Activated naive CD4-positive, alpha-beta T cell treated with anti-CD3 and anti-CD28 coated beads, Interleukin-2, amount 50 U/mL, for 72 hours (primary cell): ENCODE results near the gene MYL4. TPM values are rescaled to one million over a fixed set of nuclear protein-coding genes. Genes with fewer than 3 reads are reported as not detected.
A peak's percentile ranks its signal among the peaks of the same experiment; 100 is the strongest.

ENCODE experiments used
- ATAC-seq, 2 donors: fragments of 150-1000 bp; cut with Tn5 transposase; 2 replicates each; pipeline ENCODE4 v1.10.0; 2021; ENCODE audit warnings: mild to moderate bottlenecking in 2 of 2, moderate library complexity in 2 of 2
- DNase-seq, 2 donors: peaks; one replicate each; pipeline ENCODE4 v3.0.0; 2021 to 2022; ENCODE audit warnings: low spot score in 2 of 2
- H3K27ac Mint-ChIP-seq, 2 donors: one replicate each; pipeline ENCODE4 v1.8.0; 2022; ENCODE audit warnings: mild to moderate bottlenecking in 2 of 2, mixed read lengths in 2 of 2
- H3K36me3 Mint-ChIP-seq, 2 donors: one replicate each; pipeline ENCODE4 v1.8.0; 2022; ENCODE audit warnings: mixed read lengths in 2 of 2
- H3K9me3 Mint-ChIP-seq, 2 donors: one replicate each; pipeline ENCODE4 v1.8.0; 2022; ENCODE audit warnings: mixed read lengths in 2 of 2
- total RNA-seq, 2 donors: library from RNA; stranded (reverse); gene quantifications; one replicate each; pipeline ENCODE4 v1.2.3, GENCODE V29; 2022

Gene MYL4
- total RNA-seq, 2 donors from 2014 or later: not detected

DNA sequence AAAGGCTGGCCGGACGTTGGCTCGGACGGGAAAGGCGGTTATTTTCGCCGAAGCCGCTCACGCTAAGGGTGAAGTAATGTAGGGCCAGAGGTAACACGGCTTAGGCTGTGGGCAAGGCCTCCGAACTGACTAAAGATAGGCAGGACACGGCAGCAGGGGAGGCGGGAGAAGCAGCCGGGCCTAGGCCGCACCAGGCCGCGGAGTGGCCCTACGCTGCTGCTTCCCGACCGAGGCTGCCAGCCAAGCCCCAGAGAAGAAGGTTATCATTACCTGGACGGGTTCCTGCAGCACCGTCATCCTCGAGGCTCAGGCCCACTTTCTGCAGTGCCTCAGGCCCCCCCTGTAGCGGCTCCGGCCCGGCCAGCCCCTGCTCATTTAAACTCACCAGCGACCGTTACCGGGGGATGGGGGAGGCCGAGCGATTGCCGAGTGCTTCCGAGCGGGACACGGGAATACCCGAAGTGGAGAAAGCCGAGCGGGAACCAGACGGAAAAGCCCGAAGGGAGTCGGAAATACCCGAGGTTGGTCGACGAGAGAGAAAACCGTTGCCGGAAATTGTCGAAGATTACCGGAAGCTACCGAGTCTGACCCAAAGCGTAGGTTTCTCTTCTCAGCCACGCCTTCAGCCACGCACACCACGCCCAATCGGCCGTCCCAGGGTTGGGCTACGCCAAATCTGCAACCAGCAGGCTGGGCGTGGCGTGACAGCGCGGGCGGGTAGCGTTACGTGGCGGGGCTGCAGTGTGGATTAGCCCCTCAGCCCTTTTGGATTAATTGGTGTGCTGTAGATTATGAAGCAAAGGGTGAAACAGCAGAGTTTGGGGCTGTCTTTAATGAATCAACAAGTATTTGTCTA lies 20.0 kb upstream of the MYL4 start, which contains the start of gene CDC27:
Gene CDC27, minus strand, starts transcription at position 420 of the 856 bp plus-strand sequence. Its CDS starts 123 bp downstream, at position 297.
- ATAC-seq: peak; percentile 96 to 99
- peak; percentile 99 to 100 for DNase-seq

DNA sequence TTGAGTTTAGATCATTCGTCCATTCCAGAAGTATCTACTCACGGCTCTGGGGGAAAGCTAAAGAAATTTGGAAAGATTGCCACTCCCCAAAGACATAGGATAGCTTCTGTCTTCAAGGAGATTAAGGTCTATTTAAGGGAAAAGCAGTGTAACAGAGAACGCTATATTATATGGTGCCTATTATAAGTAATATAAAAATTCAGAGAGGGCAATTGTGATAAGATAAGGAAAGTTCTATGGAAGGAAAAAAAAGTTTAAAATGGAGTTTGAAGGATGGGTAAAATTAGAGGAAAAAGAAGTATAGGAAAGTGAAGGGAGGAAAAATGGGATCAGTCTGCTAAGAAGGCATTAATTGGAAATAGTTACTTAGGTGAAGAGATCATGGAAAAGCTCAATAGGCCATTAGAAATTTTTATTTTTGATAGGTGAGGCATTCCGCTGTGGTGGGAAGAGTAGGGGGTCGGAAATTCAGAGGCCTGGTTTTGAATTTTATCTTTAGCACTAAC lies 19.4 kb upstream of the MYL4 start:
- ATAC-seq (no peak), DNase-seq (no peak)
- H3K36me3 Mint-ChIP-seq: peaks cover 11 to 12% of the 10 kb centered on the region in 2 donors
- peaks cover 0 to 3% of the 10 kb centered on the region in 2 donors for H3K9me3 Mint-ChIP-seq
- peak overlapping the region; percentile 98 to 100 for H3K27ac Mint-ChIP-seq

More for the DNA sequence above, 20.0 kb upstream of the MYL4 start, which contains the start of gene CDC27:
- Mint-ChIP-seq H3K9me3 (peaks cover 0 to 3% of the 10 kb centered on the region in 2 donors), H3K36me3 (peaks cover 11 to 12% of the 10 kb centered on the region in 2 donors), H3K27ac (peak within 1 kb of the TSS; percentile 98 to 100)

DNA sequence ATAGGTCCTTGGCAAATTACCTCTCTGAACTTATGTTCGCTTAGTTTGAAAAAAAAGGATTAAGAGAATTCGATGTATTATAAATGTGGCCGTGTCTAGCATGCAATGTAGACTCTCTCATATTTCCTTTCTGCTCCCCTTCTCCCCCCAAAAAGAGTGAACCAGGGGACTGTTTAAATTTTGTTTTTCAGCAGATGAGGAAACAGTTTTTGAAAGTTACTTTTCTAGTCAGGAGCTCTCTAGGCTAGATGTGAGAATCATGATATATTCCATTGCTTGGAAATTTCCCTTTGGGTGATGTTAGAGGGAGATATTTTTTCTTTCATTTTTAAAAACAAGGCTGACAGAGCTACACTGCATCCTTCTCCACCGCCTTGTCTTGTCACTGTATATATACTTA lies 18.9 kb upstream of the MYL4 start:
- H3K36me3 Mint-ChIP-seq: peaks cover 11 to 12% of the 10 kb centered on the region in 2 donors
- no peak for ATAC-seq
- H3K27ac Mint-ChIP-seq: peak overlapping the region in 1 of 2 donors; percentile 98
- no peak for DNase-seq
- peaks cover 0 to 3% of the 10 kb centered on the region in 2 donors for H3K9me3 Mint-ChIP-seq

DNA sequence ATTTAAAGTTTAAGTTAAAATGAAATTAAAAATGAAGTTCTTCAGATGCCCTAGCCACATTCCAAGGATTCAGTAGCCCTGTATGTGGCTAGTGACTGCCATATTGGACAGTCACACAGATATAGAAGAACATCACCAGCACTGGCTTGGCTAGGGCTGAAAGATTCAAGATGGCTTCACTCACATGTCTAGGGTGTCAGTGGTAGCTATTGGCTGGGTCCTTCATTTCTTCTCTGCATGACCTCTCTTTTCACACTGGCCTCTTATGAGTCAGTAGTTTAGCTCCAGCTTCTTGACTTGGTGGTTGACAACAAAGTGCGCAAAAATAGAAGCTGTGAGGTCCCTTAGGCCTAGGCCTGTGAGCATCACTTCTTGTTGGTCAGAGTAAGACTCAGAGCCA lies 18.4 kb upstream of the MYL4 start:
- H3K9me3 Mint-ChIP-seq: peaks cover 0 to 3% of the 10 kb centered on the region in 2 donors
- no peak overlapping the region for H3K27ac Mint-ChIP-seq
- H3K36me3 Mint-ChIP-seq: peaks cover 11 to 12% of the 10 kb centered on the region in 2 donors
- ATAC-seq (no peak), DNase-seq (no peak)

DNA sequence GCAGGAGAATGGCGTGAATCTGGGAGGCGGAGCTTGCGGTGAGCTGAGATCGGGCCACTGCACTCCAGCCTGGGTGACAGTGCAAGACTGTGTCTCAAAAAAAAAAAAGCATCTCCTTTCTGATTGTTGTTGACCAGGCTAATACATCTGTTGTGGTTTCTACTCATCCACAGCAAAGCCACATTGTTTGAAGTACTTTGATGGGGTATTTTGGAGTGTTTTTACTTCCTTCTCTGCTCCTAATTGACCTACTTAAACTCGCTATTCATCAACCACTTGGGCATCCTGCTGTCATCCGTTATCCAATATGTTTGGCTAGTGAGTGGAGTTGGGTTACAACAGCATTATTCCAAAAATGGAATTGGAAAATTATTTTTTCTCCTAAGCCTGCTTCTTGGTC lies 16.6 kb upstream of the MYL4 start:
- DNase-seq (no peak), ATAC-seq (no peak)
- H3K27ac Mint-ChIP-seq: no peak overlapping the region
- peaks cover 0 to 3% of the 10 kb centered on the region in 2 donors for H3K9me3 Mint-ChIP-seq
- peaks cover 11 to 12% of the 10 kb centered on the region in 2 donors for H3K36me3 Mint-ChIP-seq

DNA sequence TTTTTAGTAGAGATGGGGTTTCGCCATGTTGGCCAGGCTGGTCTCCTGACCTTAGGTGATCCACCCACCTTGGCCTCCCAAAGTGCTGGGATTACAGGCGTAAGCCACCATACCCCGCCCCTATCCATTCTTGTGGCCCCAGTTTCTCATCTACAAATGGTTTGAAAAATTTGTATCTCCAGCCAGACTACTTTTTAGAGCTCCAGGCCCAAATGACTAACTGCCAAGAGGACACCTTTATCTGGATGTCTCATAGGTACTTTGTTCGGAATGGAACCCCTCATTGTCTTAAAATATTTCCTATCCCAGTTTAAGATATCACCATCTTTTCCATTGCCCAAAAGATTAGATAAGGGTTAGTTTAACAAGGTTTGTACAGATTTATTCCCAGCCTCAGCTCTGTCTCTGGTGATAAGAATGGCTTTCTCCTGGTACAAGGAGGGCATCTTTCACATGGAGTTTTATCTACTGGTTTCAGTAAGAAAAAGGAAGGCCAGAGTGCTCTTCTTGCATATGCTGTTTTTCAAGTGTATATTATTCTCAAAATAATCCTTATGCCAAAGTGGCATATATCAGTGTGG lies 15.1 kb upstream of the MYL4 start:
- H3K9me3 Mint-ChIP-seq: peaks cover 0 to 3% of the 10 kb centered on the region in 2 donors
- DNase-seq (no peak), ATAC-seq (no peak)
- H3K27ac Mint-ChIP-seq: no peak overlapping the region
- H3K36me3 Mint-ChIP-seq: peaks cover 1% of the 10 kb centered on the region in 2 donors

DNA sequence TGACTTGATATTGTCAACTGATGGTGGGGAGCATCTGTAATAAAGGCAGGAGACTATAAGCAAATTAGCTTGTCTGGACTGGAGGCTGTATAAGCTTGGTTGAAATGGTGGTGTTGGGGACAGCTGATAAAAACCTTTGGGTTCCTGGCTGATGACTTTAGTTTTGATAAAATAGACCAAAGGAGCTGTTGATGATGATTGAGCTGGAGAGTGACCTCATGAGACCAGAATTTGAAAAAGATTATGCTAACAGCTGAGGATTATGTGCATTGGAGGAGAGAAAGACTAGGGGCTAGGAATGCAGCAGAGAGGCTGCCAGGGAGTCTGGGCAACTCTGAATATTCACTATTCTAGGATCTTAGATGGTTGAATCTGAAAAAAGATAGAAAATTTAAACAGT lies 11.3 kb upstream of the MYL4 start:
- H3K9me3 Mint-ChIP-seq: no peaks in the 10 kb centered on the region
- no peak overlapping the region for H3K27ac Mint-ChIP-seq
- H3K36me3 Mint-ChIP-seq: no peaks in the 10 kb centered on the region
- ATAC-seq (no peak), DNase-seq (no peak)

DNA sequence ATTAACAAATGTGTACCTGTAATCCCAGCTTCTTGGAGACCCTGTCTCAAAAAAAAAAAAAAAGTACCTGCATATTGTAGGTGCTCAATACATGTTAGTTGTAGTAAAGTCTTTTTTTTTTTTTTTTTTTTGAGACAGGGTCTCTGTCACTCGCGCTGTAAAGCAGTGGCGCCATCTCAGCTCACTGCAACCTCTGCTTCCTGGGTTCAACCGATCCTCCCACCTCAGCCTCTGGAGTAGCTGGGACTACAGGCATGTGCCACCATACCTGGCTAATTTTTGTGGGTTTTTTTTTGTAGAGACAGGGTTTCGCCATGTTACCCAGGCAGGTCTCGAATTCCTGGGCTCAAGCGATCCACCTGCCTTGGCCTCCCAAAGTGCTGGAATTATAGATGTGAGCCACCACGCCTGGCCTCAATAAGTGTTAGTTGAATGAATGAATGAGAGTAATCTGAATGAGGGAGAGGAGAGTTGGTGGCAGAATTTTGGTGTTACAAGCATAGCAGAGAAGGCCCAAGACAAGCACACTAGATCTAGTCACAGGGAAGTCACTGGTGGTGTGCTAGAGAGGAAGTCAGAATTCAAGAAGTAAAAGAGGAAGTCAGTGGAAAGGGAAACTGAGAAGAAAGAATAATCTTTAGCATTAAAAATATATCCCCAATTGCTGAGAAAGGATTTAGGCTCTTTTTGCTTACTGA lies 9.4 kb upstream of the MYL4 start:
- ATAC-seq: no peak
- no peak for DNase-seq
- Mint-ChIP-seq H3K9me3 (peaks cover 0 to 3% of the 10 kb centered on the region in 2 donors), H3K36me3 (peaks cover 0 to 7% of the 10 kb centered on the region in 2 donors), H3K27ac (peak overlapping the region; percentile 20 to 58)

DNA sequence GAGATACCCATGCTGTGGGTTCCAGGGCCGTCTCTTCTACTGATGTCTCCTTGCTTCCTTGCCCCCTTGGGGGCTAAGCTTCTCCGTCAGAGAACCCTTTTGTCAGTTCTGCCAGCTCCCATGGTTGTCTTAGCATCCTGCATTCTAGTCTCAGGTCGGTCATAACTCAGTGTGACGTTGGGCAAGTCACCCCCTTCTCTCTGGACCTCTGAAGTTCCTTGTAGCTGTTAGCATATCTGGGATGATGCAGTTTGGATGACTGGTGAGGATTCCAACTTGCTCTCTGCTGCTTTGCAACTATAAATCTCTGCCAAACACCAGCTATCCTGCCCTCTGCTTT lies 8.9 kb upstream of the MYL4 start:
- H3K27ac Mint-ChIP-seq: peak overlapping the region; percentile 20 to 45
- ATAC-seq: no peak

DNA sequence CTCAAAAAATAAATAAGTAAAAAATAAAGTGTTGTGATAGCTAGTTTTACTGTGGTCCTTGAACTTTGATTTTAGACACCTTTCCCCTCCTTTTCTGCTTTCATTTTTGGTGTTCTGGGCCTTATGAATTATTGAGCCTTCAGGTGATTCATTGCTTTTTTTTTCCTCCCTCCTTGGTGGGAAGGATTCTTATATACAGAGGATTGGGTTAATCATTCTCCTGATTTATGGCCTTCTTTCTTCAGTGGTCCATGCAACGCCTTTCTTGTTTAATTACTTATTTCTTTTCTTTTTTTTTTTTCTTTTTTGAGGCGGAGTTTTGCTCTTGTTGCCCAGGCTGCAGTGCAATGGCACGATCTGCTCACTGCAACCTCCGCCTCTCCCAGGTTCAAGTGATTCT lies 8.0 kb upstream of the MYL4 start:
- Mint-ChIP-seq H3K9me3 (peaks cover 0 to 3% of the 10 kb centered on the region in 2 donors), H3K36me3 (peaks cover 0 to 7% of the 10 kb centered on the region in 2 donors), H3K27ac (no peak overlapping the region)
- DNase-seq: no peak
- no peak for ATAC-seq

More for the DNA sequence above, 8.9 kb upstream of the MYL4 start:
- no peak for DNase-seq
- H3K9me3 Mint-ChIP-seq: peaks cover 0 to 3% of the 10 kb centered on the region in 2 donors
- peaks cover 0 to 7% of the 10 kb centered on the region in 2 donors for H3K36me3 Mint-ChIP-seq

DNA sequence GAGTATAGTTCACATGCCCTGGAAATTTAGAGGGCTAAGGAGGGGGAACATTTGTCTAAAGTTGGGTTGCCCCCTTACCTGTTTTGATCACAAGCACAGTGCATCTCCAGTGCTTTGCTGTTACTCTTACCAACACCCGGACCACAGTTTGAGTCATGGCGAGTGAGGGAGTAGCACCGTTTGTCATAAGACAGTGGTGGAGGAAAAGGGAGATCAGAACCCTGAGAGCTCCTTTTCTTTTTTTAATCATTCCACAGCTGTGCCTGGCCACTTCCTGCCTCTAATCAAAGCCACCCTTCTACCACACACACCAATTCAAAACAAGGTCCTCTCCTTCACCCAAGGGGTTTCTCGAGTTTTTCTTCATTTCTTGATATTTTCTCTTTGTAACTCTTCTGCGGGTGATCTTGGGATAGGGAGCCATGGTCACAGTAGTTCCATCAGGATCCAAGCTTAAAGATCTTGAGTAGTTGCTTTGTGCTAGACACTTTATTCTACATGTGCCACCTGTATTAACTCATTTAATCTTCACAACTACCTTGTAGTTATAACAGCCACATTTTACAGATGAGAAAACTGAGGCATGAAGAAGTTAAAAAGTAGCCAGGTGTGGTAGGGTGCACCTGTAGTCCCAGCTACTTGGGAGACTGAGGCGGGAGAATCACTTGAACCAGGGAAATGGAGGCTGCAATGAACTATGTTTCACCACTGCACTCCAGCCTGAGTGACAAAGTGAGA lies 5.0 kb upstream of the MYL4 start:
- peak; percentile 62 to 73 for DNase-seq
- ATAC-seq: peak; percentile 85 to 88
- Mint-ChIP-seq H3K27ac (peak overlapping the region; percentile 65 to 90), H3K9me3 (peaks cover 0 to 3% of the 10 kb centered on the region in 2 donors), H3K36me3 (peaks cover 0 to 7% of the 10 kb centered on the region in 2 donors)

DNA sequence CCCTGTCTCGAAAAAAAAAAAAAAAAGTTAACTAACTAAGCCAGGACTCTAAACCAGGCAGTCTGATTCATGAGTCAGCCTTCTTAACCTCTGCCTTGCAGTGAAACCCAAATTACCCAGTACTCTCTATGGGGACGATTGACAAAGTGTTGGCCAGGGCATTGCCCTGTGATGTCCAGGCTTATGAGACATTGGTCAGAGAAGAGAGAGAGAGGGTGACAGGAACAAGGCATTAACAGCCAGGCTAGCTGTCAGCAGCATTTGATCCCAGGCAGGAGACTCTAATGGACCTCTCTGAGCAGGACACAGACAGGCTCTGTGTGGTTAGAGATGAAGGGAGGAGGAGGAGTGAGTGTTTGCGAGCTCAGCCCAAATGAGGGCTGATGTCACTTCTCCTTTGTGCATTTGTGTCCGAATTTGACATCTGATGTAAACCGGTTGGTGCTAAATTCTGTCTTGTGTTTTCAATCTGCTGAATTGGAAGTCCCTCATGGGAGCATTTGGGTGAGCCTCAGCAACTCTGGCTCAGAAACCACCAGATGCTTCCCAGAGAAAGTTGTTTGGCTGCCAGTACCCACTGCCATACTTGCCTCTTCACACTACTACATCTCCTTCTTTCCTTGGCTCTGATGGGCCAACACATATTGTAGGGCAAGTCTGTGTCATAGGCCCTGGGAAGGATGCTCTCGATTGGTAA lies 4.3 kb upstream of the MYL4 start:
- peak; percentile 76 to 79 for ATAC-seq
- H3K36me3 Mint-ChIP-seq: peaks cover 0 to 7% of the 10 kb centered on the region in 2 donors
- H3K27ac Mint-ChIP-seq: peak overlapping the region; percentile 65 to 90
- DNase-seq: peak; percentile 25 to 66
- H3K9me3 Mint-ChIP-seq: peaks cover 0 to 3% of the 10 kb centered on the region in 2 donors

DNA sequence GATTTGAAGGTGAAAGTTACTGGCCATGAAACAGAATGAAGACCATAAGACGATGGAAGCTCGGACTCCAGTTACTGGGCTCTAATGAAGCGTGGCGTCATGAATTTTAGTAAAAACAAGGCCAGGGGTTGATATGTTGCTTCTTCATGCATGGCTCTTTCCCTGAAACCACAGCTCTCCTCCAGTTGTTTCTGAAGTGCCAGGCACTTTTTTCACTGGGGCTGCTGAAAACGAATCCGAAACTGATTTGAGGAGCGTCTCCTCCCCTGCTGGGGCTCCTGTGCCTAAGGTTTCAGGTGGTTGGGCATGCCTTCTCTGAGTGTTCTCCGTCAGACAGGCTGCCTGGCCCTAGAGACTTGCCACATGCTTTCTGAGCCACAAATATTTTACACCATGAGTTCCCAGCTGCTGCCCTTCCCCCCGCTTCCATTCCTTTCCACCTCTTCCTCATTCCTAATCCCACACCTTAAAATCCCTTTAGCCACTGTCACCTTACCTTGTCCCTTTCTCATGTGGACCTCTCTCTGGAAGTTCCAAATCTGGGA lies 3.7 kb upstream of the MYL4 start:
- ATAC-seq: peak; percentile 39 to 53
- Mint-ChIP-seq H3K27ac (peak overlapping the region; percentile 65 to 90), H3K36me3 (peaks cover 0 to 7% of the 10 kb centered on the region in 2 donors), H3K9me3 (peaks cover 0 to 3% of the 10 kb centered on the region in 2 donors)
- DNase-seq: peak; percentile 56 to 63

DNA sequence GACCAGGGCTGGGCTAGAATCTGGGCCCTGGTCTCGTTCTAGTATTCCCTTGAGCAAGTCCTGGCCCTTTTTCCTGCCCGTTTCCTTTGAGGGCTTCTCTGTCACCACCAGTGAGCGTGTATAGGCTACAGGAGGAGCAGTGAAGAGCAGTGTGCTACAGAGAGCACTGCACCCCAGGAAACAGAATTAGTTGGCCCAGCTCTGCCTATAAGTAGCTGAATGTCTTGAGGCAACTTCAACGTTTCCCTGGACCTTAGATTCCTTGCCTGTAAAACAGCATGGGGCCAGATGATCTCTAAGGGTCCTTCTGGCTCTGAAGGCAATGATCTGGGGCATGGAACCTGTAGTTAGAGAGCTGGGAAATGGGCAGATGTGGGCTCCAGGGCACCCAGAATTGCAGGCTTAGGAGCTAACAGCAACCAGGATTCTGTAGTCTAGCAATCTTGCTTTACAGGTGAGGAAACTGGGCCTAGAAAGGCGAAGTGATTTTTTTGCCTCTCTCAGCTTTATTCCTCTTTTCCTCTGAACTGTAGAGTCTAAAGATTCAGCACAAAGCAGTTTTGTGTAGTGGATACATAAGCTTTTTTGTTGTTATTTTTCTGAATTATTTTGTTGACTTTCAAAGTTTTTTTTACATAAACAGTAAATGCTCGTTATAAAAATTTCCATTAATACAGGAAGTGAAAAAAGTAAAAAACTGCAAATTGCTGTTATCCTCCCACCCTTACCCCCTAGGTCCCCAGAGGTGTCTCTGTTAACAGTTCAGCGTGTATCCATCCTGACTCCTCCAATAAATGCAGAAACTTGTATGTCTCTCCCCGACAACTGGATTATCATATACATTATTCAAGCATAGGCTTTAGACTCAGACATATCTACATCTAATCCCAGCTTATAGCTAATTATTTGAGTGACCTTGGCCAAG lies 1.7 kb upstream of the MYL4 start:
- Mint-ChIP-seq H3K9me3 (peaks cover 0 to 3% of the 10 kb centered on the region in 2 donors), H3K27ac (no peak overlapping the region), H3K36me3 (peaks cover 0 to 7% of the 10 kb centered on the region in 2 donors)
- DNase-seq (no peak), ATAC-seq (no peak)
